Activated naive CD8-positive, alpha-beta T cell treated with anti-CD3 and anti-CD28 coated beads, Interleukin-2, amount 10 ng/mL, durations not matched to agents 7 days and 5 days (primary cell): ENCODE results near the gene CENPT. TPM values are rescaled to one million over a fixed set of nuclear protein-coding genes. Genes with fewer than 3 reads are reported as not detected.

Source experiments
- ATAC-seq: fragments of 150-1000 bp; cut with Tn5 transposase; one replicate; pipeline ENCODE4 v1.10.0; 2021; ENCODE audit warnings: low read depth, moderate library complexity
- POLR2A ChIA-PET: fragments of 350-600 bp; sonication (Branson Sonifier 250); formaldehyde crosslinking; loops from one replicate; lab custom pipeline; 2021; ENCODE audit warnings: antibody characterized with exemption; lab: Charles Lee
- DNase-seq: peaks from one replicate; pipeline ENCODE4 v3.0.0; 2021
- H3K27ac Mint-ChIP-seq: one replicate; pipeline ENCODE4 v1.8.0; 2022; ENCODE audit warnings: mild to moderate bottlenecking, mixed read lengths
- H3K27me3 Mint-ChIP-seq: one replicate; pipeline ENCODE4 v1.8.0; 2022; ENCODE audit warnings: mild to moderate bottlenecking, moderate library complexity, mixed read lengths
- H3K36me3 Mint-ChIP-seq: one replicate; pipeline ENCODE4 v1.8.0; 2021; ENCODE audit warnings: mild to moderate bottlenecking, mixed read lengths
- H3K4me1 Mint-ChIP-seq: one replicate; pipeline ENCODE4 v1.8.0; 2021; ENCODE audit warnings: mixed read lengths
- H3K4me3 Mint-ChIP-seq: one replicate; pipeline ENCODE4 v1.8.0; 2022; ENCODE audit warnings: mild to moderate bottlenecking, moderate library complexity, mixed read lengths
- H3K9me3 Mint-ChIP-seq: one replicate; pipeline ENCODE4 v1.8.0; 2021; ENCODE audit warnings: mixed read lengths
- total RNA-seq, 2 experiments: library from RNA; stranded (reverse); gene quantifications; one replicate each; pipeline ENCODE4 v1.2.3, GENCODE V29; 2021

The CENPT gene
- total RNA-seq, 2 experiments from 2014 or later: 84.0 to 90.7 TPM

GRCh38 chr16:67883146-67883871 is 35.8 kb upstream of the CENPT start:
- ATAC-seq (peak; percentile 9), DNase-seq (no peak)
- Mint-ChIP-seq H3K9me3 (no peaks in the 10 kb centered on the region), H3K36me3 (peaks cover 15% of the 10 kb centered on the region), H3K27ac (no peak overlapping the region), H3K27me3 (no peaks in the 10 kb centered on the region), H3K4me1 (peaks cover 3% of the 10 kb centered on the region), H3K4me3 (no peak overlapping the region)
- POLR2A ChIA-PET: interaction anchor here (1.0 to 1.2 kb wide), 3 partner anchors 45 to 58 kb away, joined by 3 to 6 read pairs (median 3); partner anchors contain the start of gene PSMB10

DNA sequence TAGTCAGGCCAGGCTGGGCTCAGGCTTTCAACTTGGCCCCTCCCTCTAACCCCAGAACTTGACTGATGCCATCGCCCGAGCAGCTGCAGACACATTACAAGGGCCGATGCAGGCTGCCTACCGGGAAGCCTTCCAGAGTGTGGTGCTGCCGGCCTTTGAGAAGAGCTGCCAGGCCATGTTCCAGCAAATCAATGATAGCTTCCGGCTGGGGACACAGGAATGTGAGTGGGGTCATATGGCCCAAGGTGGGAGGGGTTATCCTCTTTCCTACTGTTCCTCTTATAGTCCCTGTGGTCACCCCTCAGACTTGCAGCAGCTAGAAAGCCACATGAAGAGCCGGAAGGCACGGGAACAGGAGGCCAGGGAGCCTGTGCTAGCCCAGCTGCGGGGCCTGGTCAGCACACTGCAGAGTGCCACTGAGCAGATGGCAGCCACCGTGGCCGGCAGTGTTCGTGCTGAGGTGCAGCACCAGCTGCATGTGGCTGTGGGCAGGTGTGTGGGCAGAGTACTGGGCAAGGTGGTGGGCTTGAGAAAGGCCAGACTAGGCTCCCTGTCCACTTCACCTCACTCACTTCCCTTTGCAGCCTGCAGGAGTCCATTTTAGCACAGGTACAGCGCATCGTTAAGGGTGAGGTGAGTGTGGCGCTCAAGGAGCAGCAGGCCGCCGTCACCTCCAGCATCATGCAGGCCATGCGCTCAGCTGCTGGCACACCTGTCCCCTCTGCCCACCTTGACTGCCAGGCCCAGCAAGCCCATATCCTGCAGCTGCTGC is 35.1 kb upstream of the CENPT start:
- no peak for ATAC-seq
- Mint-ChIP-seq H3K27ac (no peak overlapping the region), H3K36me3 (peaks cover 15% of the 10 kb centered on the region), H3K27me3 (no peaks in the 10 kb centered on the region), H3K4me1 (peaks cover 3% of the 10 kb centered on the region), H3K9me3 (no peaks in the 10 kb centered on the region), H3K4me3 (no peak overlapping the region)
- no peak for DNase-seq
- POLR2A ChIA-PET: interaction anchor here (1.1 kb wide), 1 partner anchor 54 kb away, joined by 3 read pairs; the partner anchor contains the start of gene PSMB10

GRCh38 chr16:67881621-67882161 is 34.2 kb upstream of the CENPT start:
- POLR2A ChIA-PET: no interaction called here
- Mint-ChIP-seq H3K4me1 (peaks cover 3% of the 10 kb centered on the region), H3K9me3 (no peaks in the 10 kb centered on the region), H3K36me3 (peaks cover 18% of the 10 kb centered on the region), H3K27me3 (no peaks in the 10 kb centered on the region), H3K4me3 (no peak overlapping the region), H3K27ac (no peak overlapping the region)
- ATAC-seq (no peak), DNase-seq (no peak)

DNA sequence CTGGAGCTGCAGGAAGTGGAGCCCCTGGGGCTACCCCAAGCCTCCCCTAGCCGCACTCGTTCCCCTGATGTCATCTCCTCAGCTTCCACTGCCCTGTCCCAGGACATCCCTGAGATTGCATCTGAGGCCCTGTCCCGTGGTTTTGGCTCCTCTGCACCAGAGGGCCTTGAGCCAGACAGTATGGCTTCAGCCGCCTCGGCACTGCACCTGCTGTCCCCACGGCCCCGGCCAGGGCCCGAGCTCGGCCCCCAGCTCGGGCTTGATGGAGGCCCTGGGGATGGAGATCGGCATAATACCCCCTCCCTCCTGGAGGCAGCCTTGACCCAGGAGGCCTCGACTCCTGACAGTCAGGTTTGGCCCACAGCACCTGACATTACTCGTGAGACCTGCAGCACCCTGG is 33.1 kb upstream of the CENPT start:
- peaks cover 6% of the 10 kb centered on the region for H3K4me1 Mint-ChIP-seq
- POLR2A ChIA-PET: no interaction called here
- DNase-seq: no peak
- no peak overlapping the region for H3K4me3 Mint-ChIP-seq
- no peaks in the 10 kb centered on the region for H3K9me3 Mint-ChIP-seq
- no peaks in the 10 kb centered on the region for H3K27me3 Mint-ChIP-seq
- peaks cover 20% of the 10 kb centered on the region for H3K36me3 Mint-ChIP-seq
- no peak for ATAC-seq
- H3K27ac Mint-ChIP-seq: no peak overlapping the region

DNA sequence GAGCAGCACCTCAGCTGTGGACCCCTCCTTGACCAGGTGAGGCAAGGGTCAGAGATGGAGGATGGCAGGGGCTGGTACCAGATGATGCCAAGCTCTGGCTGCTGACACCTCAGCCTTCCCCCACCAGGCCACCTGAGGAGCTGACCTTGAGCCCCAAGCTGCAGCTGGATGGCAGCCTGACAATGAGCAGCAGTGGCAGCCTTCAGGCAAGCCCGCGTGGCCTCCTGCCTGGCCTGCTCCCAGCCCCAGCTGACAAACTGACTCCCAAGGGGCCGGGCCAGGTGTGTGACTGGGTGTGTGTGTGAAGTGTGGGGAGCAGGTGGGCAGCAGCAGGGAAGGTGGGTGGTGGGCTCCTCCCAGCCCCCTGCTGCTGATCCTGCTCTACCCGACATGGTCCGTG is 32.4 kb upstream of the CENPT start:
- no peak overlapping the region for H3K4me3 Mint-ChIP-seq
- POLR2A ChIA-PET: interaction anchor here (1.1 kb wide), 1 partner anchor 56 kb away, joined by 3 read pairs; no protein-coding TSS in a partner anchor
- ATAC-seq: no peak

GRCh38 chr16:67879462-67879861 is 32.0 kb upstream of the CENPT start:
- DNase-seq (no peak), ATAC-seq (no peak)
- POLR2A ChIA-PET: interaction anchor here (1.1 kb wide), 1 partner anchor 57 kb away, joined by 3 read pairs; no protein-coding TSS in a partner anchor
- H3K9me3 Mint-ChIP-seq: no peaks in the 10 kb centered on the region
- H3K27me3 Mint-ChIP-seq: no peaks in the 10 kb centered on the region
- H3K36me3 Mint-ChIP-seq: peaks cover 19% of the 10 kb centered on the region
- H3K27ac Mint-ChIP-seq: no peak overlapping the region
- no peak overlapping the region for H3K4me3 Mint-ChIP-seq
- peaks cover 18% of the 10 kb centered on the region for H3K4me1 Mint-ChIP-seq

More for the DNA sequence above, 32.4 kb upstream of the CENPT start:
- Mint-ChIP-seq H3K36me3 (peaks cover 20% of the 10 kb centered on the region), H3K27ac (no peak overlapping the region), H3K4me1 (peaks cover 13% of the 10 kb centered on the region), H3K9me3 (no peaks in the 10 kb centered on the region), H3K27me3 (no peaks in the 10 kb centered on the region)
- no peak for DNase-seq

DNA sequence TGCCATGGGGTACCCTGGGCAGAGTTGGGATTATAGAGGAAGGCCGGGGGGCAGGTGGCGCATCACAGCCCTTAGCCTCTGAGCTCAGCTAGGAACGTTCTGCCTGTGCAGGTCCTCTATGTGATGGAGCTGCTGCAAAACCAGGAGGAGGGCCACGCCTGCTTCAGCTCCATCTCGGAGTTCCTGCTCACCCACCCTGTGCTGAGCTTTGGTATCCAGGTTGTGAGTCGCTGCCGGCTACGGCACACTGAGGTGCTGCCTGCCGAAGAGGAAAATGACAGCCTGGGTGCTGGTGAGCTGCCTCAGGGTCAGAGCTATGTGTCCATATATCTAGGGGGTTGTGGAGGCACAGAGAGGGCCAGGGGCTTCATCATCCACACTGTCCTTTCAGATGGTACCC is 31.4 kb upstream of the CENPT start:
- POLR2A ChIA-PET: interaction anchor here (1.1 kb wide), 1 partner anchor 57 kb away, joined by 3 read pairs; no protein-coding TSS in a partner anchor
- DNase-seq: no peak
- peaks cover 18% of the 10 kb centered on the region for H3K36me3 Mint-ChIP-seq
- no peaks in the 10 kb centered on the region for H3K27me3 Mint-ChIP-seq
- no peaks in the 10 kb centered on the region for H3K9me3 Mint-ChIP-seq
- H3K4me1 Mint-ChIP-seq: peaks cover 24% of the 10 kb centered on the region
- no peak for ATAC-seq
- no peak overlapping the region for H3K27ac Mint-ChIP-seq
- no peak overlapping the region for H3K4me3 Mint-ChIP-seq

DNA sequence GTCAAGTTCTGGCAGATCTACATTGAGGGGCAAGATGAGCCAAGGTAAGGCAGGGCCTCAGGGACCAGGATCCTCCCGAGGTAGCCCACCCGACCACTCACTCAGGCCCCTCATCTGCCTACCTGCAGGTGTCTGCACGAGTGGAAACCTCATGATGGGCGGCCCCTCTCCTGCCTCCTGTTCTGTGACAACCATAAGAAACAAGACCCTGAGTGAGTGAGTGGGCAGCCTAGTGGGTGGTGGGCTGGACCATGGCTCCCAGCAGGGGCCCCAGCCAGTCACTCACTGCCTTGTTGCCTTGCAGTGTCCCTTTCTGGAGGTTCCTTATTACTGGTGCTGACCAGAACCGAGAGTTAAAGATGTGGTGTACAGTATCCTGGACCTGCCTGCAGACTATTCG is 30.7 kb upstream of the CENPT start:
- Mint-ChIP-seq H3K27ac (no peak overlapping the region), H3K9me3 (no peaks in the 10 kb centered on the region), H3K27me3 (no peaks in the 10 kb centered on the region), H3K36me3 (peaks cover 13% of the 10 kb centered on the region), H3K4me1 (peaks cover 24% of the 10 kb centered on the region), H3K4me3 (no peak overlapping the region)
- POLR2A ChIA-PET: no interaction called here
- ATAC-seq: no peak
- no peak for DNase-seq

GRCh38 chr16:67877064-67877463 is 29.6 kb upstream of the CENPT start:
- H3K27me3 Mint-ChIP-seq: no peaks in the 10 kb centered on the region
- no peak overlapping the region for H3K4me3 Mint-ChIP-seq
- no peaks in the 10 kb centered on the region for H3K9me3 Mint-ChIP-seq
- ATAC-seq (no peak), DNase-seq (no peak)
- H3K27ac Mint-ChIP-seq: no peak overlapping the region
- H3K4me1 Mint-ChIP-seq: peaks cover 24% of the 10 kb centered on the region
- peaks cover 9% of the 10 kb centered on the region for H3K36me3 Mint-ChIP-seq
- POLR2A ChIA-PET: interaction anchor here (1.4 kb wide), 1 partner anchor 16 kb away, joined by 4 read pairs; the partner anchor contains the start of gene PSKH1

- peak overlapping the region; percentile 89 for H3K4me3 Mint-ChIP-seq
- POLR2A ChIA-PET: interaction anchor here (1.3 to 1.8 kb wide), 2 partner anchors 12 to 26 kb away, joined by 3 to 10 read pairs; partner anchors contain the start of gene CENPT
- no peak overlapping the region for H3K27ac Mint-ChIP-seq
- peaks cover 24% of the 10 kb centered on the region for H3K4me1 Mint-ChIP-seq
- ATAC-seq (no peak), DNase-seq (no peak)
- peaks cover 11% of the 10 kb centered on the region for H3K36me3 Mint-ChIP-seq
- H3K27me3 Mint-ChIP-seq: no peaks in the 10 kb centered on the region
- no peaks in the 10 kb centered on the region for H3K9me3 Mint-ChIP-seq
These were observed 26.9 kb upstream of the CENPT start for GRCh38 chr16:67874372-67874771.

- ATAC-seq: peak; percentile 23
- Mint-ChIP-seq H3K4me1 (peaks cover 24% of the 10 kb centered on the region), H3K27me3 (no peaks in the 10 kb centered on the region), H3K4me3 (peak overlapping the region; percentile 89), H3K9me3 (no peaks in the 10 kb centered on the region), H3K36me3 (peaks cover 8% of the 10 kb centered on the region), H3K27ac (peak overlapping the region; percentile 92)
- no peak for DNase-seq
- POLR2A ChIA-PET: interaction anchor here (0.8 to 3.2 kb wide), 6 partner anchors 13 to 201 kb away, joined by 3 to 14 read pairs (median 4); partner anchors contain the start of genes CENPT and PSMB10
These were observed 26.2 kb upstream of the CENPT start for GRCh38 chr16:67873435-67874370.
